NCI-H510A (cell line): ENCODE results near the gene FOXJ2.
"Not testable (repeated sequence)": the region's sequence is repeated elsewhere in the genome, so short reads cannot be mapped to it uniquely, and the experiment has no call there.

Experiments used
- DNase-seq: peaks from one replicate; lab custom pipeline; 2025; lab: John Stamatoyannopoulos, UW

Gene FOXJ2

DNA sequence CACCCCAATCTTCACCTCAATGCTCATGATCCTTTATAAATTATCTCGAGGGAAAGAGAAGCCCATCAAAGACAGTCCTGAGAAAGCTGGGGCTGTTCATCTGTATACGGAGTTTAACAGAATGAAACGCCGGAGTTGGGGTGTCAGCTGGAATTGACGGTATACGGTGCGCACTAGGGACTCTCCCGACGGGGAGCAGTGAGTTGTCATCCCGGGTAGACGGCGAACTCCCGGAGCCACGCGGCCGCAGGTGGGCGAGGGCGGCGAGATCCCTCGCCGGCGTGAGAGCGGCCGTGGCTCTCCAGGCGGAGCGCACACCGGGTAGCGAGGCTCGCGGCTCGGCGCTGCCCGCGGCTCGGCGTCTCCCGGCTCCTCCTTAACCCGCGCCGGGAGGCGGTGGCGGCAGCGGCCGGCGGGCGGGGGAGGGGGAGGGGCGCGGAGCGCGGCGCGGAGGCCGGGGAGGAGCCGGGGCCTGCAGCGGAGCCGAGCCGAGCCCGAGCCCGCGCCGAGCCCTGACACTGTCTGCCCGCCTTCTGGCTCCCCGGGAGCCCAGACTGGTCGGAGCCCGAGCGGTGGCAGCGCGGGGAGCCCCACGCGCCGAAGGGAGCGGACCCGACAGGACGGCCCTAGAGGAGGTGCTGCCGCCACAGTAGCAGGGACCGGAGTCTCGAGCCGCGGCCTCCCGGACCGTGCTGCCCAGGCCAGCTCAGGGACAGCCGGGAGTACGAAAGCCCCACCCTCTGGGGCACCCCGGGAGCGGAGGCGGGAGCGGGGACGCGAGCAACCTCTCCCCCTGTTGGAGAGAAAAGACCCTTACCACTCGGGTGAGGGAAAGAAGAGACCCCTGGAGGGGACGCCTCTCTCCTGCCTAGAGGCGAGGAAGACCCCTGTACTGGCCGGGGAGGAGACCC, at the start of gene FOXJ2:
FOXJ2 (plus strand) TSS at position 475 of the 911 bp plus-strand sequence. CDS start 7,117 bp downstream, outside the sequence.
- peak; percentile 34 for DNase-seq

DNA sequence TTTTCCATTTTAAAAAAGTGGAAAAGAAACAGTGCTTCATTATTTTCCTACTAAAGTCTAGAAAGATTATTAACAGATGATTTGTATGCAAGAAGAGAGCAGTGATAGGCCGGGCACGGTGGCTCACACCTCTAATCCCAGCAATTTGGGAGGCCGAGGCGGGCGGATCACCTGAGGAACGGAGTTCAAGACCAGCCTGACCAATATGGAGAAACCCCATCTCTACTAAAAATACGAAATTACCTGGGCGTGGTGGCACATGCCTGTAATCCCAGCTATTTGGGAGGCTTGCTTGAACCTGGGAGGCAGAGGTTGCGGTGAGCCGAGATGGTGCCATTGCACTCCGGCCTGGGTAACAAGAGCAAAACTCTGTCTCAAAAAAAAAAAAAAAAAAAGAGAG, 49.5 kb upstream of the FOXJ2 start:
- DNase-seq: not testable (repeated sequence)

DNA sequence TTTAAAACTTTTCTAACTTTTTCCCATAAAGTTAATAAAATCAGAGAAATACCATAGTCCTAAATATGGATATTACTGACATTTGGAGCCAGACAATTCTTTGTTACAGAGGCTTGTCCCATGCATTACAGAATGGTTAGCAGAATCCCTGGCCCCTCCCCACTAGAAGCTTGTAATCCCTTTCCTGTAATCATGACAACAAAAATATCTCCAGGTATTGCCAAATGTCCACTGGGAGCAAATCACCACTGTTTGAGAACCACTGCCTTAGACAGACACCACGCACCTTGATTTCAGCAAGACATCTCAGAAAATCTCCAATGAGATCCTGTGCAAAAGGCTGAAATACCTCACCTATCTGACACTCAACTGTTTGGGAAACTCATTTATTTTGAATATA, 49.1 kb upstream of the FOXJ2 start:
- DNase-seq: not testable (repeated sequence)

DNA sequence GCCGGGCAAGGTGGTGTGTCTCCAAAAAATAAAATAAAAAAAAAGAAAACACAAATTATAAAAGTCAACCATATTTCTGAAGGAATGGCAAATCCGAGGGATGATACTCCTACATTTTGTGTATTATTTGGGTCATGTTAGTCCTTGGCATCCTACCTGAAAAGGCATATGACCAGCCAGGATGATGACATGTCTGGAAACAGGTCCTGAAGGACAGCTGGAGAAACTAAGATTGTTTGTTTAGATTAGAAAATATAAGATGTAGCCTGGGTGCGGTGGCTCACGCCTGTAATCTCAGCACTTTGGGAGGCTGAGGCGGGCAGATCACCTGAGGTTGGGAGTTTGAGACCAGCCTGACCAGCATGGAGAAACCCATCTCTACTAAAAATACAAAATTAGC, 47.6 kb upstream of the FOXJ2 start:
- no peak for DNase-seq

DNA sequence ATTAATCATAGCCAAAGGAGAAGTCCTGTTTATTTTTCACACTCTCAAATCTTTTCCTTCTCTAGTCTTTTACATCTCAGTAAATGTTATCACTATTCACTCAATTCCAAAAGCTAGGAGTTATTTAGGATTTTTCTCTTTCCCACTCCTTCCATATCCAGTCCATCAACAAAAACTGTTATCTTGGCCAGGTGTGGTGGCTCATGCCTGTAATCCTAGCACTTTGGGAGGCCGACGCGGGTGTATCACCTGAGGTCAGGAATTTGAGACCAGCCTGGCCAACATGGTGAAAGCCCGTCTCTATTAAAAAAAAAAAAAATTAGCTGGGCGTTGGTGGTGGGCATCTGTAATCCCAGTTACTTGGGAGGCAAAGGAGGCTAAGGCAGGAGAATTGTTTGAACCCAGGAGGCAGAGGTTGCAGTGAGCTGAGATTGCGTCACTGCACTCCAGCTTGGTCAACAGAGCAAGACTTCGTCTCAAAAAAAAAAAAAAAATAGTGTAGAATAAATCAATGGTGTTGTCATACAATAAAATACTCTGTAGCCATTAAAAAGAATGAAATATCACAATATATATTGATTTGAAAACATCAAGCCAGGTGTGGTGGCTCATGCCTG, 46.6 kb upstream of the FOXJ2 start:
- no peak for DNase-seq

DNA sequence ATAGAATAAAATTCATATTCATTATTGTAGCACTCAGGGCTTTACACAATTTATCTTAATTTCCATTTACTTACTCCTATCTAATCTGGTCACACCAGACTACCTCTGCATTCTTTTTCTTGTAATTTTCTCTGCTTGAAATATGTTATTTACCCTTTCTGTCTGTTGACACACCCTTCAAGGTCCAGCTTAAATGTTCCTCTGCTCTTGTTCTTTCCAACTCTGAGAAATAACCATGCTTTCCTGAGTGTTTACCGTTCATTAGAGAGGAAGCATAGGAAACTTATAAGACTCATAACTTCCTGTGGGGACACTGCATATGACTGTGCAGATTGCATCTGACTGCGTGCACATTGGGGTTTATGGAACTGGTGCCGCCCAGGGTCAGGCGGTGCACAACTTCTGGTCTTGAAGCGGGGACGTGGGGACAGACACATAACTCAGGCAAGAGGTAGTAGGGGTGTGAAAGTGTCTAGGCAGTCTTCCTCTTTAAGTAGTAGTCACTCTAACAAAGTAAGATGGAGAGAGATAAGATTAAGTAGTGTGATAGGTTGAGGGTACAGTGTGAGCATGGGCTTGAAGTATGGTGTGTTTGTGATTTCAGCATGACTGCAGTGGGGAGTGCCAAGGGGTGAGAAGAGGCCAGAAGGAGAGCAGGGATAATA, 42.6 kb upstream of the FOXJ2 start:
- no peak for DNase-seq

DNA sequence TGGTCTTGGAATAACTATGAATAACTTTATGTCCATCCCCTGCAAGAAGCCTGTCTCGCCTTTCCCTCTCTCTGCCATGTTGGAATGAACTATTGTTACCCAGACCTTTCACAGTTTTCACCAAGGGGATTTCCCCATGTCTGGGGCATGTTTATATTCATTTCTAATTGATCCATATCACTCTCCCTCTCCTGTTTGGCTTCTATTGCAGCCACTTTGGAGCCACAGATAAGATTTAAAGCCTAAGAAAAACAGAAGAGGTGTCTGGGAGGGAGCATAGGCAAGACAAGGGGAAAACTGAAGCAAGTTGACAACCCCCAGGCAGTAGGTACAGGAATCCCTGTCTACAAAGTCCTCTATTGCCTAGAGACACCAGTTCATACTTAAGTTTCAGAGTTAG, 41.0 kb upstream of the FOXJ2 start:
- DNase-seq: no peak

DNA sequence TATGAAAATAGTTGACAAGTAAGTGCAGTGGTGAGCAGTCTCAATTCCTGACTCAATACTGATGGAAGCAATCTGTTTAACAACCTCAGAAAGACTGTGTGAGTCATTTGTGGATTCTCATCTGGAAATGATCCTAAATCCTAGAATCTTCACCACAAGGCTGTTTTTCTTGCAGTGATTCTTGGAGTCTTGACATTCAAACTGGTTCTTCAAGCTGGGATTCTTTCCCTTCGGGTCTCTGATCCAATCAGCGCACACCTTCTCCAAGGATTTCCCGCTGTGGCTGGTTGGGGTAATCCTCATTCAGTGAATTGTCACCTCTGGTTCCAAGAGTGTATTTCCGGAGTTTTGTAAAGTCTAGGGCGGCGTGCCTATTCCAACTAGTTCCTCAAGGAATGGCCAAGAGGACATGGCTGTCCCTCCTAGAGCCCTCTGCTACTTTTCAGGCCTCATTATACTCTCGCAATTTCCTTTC, 37.7 kb upstream of the FOXJ2 start:
- no peak for DNase-seq

DNA sequence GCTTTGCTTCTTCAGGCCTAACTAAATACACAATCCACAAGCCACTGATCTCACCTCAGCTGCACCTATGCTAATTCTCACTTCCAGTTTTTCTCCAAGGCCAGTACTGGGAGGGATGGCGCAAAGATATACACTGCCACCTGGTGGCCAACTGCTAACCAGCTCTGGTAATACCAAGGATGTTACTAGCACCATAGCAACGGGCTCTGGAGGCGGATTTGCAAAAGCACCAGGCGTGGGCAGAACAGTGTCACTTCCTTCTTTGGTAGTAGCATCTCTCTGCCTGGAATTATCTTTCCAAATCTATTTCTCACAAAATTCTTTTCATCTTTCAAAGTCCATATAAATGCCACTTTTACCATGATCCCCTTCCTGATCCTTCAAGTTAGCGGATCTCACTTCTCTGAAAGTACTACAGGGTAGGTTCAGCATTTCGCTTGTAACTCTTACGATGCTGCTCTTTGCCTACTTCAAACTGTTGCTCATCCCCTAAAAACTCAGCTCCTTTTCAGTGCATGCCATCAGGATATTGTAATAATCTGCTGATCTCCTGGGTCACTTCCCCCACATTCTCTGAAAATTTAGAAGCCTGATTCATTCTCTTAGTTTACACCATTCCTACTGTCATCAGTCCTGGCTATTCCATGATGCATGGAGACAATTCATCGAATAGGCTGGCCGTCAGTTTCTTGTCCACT, 37.1 kb upstream of the FOXJ2 start:
- no peak for DNase-seq

DNA sequence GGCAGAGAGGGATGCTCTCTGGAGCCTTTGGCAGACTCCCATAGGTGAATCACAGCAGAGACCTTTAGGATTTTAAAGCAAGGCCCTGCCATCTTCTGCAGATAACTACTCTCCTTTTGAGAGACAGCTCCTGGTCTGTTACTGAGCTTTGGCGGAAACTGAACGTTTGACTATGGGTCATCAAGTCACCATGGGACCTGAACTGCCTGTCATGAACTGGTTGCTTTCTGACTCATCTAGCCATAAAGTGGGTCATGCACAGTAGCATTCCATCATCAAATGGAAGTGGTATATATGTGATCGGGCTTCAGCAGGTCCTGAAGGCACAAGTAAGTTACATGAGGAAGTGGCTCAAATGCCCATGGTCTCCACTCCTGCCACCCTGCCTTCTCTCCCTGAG, 31.7 kb upstream of the FOXJ2 start:
- not testable (repeated sequence) for DNase-seq

DNA sequence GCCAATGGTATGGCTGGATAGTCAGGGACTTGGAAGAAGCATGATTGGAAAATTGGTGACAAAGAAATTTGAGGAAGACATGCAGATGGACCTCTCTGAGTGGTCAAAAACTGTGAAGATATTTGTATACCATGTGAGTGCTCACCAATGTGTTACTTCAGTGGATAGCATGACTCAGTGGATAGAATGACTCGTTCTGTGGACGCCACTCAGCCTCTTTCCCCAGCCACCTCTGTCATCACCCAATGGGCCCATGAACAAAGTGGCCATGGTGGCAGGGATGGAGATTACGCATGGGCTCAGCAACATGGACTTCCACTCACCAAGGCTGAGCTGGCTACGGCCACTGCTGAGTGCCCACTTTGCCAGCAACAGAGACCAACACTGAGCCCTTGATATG, 31.0 kb upstream of the FOXJ2 start:
- DNase-seq: not testable (repeated sequence)

DNA sequence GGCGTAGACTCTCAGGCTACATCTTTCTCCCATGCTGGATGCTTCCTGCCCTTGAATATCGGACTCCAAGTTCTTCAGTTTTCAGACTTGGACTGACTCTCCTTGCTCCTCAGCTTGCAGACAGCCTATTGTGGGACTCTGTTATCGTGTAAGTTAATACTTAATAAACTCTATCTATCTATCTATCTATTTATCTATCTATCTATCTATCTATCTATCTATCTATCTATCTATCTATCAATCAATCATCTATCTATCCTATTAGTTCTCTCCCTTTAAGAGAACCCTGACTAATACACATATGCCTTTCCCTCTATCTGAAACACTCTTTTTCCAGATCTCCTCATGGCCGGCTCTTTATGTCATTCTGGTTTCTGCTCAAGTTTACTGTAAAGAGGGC, 27.6 kb upstream of the FOXJ2 start:
- DNase-seq: not testable (repeated sequence)

DNA sequence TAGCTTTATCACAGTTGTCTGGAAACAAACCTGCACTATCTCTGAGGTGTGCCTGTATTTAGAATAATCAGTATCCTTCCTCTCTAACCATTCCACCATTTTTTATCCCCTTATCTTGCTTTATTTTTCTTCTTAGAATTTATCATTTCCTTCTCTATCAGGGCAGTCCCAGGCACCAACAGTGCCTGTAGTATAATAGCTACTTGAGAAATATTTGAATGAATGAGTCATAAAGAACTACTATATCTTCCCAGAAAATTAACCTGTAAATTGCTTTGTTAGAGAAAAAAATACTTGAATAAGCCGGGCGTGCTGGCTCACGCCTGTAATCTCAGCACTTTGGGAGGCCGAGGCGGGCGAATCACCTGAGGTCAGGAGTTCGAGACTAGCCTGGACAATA, 21.2 kb upstream of the FOXJ2 start:
- no peak for DNase-seq

DNA sequence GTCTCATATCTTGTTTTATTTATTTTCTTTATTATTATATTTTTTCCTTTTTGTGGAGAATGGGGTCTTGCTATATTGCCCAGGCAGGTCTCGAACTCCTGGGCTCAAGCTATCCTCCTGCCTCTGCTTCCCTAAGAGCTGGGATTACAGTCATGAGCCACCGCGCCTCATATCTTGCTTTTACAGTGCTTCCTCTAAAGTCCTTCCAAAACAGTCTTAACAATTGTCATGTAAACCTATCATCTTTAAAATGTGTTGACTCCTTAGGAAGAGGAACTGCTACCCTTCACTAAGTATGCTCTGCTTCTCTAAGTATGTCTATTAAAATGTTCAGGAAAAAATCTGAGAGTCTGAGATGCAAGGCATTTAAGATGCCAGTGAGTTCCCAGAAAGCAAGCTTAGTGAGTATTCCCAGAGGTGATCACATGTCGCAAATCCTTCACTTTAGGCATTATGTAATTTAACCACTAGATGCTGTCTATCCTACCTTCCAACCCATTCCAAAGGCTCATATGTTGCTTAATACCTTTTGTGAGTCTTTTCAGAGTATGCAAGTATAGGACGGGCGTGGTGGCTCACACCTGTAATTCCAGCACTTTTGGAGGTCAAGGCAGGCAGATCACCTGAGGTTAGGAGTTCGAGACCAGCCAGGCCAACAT, 19.7 kb upstream of the FOXJ2 start:
- no peak for DNase-seq

DNA sequence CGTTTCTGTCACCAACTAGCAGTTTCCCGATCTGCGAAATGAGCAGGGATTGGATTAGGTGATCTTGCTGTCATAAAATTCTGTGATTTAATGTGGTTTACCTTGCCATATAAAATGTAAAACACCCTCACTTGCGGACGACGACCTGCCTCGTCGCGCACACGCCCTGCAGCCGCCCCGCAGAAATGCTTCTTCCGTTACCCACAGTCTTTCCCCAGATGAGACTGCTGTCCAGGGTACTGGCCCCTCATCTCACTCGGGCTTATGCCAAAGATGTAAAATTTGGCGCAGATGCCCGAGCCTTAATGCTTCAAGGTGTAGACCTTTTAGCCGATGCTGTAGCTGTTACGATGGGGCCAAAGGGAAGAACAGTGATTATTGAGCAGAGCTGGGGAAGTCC, 17.7 kb upstream of the FOXJ2 start:
- no peak for DNase-seq

DNA sequence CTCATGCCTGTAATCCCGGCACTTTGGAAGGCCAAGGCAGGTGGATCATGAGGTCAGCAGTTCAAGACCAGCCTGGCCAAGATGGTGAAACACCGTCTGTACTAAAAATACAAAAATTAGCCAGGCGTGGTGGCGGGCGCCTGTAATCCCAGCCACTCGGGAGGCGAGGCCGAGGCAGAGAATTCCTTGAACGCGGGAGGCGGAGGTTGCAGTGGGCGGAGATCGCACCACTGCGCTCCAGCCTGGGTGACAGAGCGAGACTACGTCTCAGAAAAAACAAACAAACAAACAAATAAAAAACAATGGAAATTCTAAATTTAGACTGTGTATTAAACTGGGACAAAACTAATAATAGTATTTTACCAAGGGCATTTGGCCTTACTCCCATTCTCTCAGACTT, 14.3 kb upstream of the FOXJ2 start:
- DNase-seq: not testable (repeated sequence)

DNA sequence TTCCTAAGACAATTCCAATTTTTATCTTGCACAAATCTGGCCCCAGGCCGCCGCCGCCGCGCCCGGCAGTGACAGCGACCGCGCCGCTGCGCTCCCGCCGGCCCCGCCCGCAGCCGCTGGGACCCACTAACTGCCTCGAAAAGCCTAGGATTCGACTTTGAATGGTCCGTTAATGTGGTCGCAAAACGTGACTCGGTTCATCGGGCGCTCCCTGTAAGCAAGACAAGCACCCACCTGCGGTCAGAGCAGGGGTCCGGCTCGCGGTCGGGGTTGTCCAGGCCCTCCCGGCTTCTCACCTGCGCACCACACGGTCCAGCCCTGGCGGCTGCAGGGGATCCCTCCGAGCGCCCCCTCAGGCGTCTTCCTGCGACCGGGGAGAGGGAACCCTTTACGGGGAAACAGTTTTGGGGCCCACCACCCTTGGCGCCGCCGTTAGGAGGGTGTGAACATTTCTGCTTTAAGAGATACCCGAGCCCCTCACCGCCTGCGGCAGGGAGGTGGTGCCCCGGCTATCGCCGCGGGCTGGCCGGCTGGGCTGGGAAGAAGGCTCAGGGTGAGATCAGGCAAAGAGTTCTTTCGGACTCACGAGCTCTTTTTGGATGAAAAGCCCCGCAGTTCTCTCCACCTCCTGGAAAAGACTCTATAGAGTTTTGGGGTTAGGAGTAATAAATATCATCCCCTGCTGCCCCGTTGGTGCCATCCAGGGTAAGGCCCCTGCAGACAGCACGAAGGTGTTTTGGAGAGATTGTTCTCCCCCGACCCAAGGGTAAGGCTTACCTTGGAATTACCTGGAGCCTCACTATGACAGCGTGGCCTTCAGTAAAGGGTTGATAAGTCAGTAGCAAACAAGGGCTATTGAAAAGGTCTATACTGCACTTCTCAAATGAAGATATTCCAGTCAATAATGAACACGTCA, 13.6 kb upstream of the FOXJ2 start:
- no peak for DNase-seq

DNA sequence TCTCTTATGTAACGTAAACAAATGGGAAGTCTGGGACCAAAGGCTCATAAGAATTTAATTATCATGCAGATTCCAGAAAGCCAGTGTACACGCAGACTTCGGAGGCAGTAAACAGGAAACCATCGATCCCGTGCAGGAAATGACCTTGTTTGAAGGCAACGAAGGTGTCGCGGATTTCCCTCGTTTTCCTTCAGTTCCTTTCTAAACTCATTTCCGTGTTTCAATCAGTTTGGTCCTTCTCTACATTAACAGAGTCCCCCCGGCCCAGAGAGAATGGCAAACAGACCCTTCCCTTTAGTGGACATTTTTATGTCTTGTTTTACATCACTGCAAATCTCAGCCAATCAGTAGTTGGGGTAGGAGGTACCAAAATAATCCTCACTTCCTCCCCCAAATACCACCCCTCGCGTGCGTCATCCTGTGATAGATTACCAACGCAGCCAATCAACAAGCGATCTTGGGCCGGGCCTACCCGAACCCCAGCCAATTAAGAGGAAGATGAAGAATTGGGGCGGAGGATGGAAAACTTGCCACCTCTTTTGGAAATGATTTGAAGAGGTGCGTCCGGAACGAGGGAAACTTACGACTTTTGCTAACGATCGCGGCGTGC, 6.1 kb upstream of the FOXJ2 start:
- DNase-seq: peak; percentile 84

DNA sequence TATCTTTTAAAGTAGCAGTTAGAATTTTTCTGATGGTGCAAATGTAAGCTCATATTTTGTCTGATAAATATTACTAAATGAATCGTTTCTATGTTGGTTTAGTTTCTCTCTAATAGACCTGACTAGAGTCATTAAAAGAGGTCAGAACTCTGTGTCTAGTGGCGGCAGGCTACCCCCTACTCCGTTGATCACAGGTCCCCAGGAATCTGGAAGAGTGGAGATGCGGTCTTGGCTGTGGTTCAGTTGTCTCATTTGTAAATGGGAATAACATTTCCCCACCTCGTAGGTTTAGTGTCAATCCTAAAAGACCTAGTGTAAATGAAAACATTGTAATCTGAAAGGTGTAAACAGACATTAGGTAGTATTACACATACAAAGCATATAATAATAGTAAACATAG, 4.7 kb upstream of the FOXJ2 start:
- DNase-seq: no peak

DNA sequence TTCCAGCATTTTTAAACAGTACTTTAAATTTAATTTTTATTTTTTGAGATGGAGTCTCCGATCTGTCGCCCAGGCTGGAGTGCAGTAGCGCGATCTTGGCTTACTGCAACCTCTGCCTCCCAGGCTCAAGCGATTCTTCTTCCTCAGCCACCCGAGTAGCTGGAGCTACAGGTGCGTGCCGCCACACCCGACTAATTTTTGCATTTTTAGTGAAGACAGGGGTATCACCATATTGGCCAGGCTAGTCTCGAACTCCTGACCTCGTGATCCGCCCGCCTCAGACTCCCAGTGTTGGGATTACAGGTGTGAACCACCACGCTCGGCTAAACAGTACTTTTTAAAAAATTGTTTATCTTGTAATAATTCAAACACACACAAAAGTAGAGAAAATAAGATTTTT, 4.2 kb upstream of the FOXJ2 start:
- DNase-seq: no peak
